HepG2 (cell line): ENCODE data around the gene P4HA3. TPM values are rescaled to one million over a fixed set of nuclear protein-coding genes. Genes with fewer than 3 reads are reported as not detected.

ENCODE experiments used
- ATAC-seq: fragments of 200-7000 bp; cut with Tn5 transposase; 3 replicates; pipeline ENCODE4 v1.9.1; 2020; ENCODE audit warnings: mild to moderate bottlenecking, moderate library complexity
- BruUV-seq: library from RNA; stranded (reverse); fragments of 400-500 nt; replicated peaks from 2 replicates; lab custom pipeline; 2021; lab: Mats Ljungman, UMichigan
- CTCF ChIA-PET: fragments of 300-600 bp; formaldehyde crosslinking; extraction: SDS; loops from one replicate; lab custom pipeline; 2021; ENCODE audit warnings: low total read pairs, inconsistent platforms, low intra/inter-chr PET ratio; lab: Yijun Ruan, JAX
- POLR2A ChIA-PET: fragments of 350-600 bp; sonication (Branson Sonifier 250); formaldehyde crosslinking; loops from one replicate; lab custom pipeline; 2020; ENCODE audit warnings: antibody characterized with exemption, inconsistent platforms; lab: Yijun Ruan, JAX
- DNase-seq: peaks from one replicate; pipeline ENCODE4 v3.0.0-alpha.2; 2015; ENCODE audit warnings: low spot score
- FAIRE-seq: peaks from 3 replicates; lab custom pipeline; 2011; peaks lifted over from hg19 to GRCh38; lab: Jason Lieb, UNC
- H2AFZ ChIP-seq: one replicate; pipeline ENCODE4 v1.6.1; 2011; ENCODE audit warnings: low read length, inconsistent platforms
- H3K27ac ChIP-seq: fragments of 300-600 bp; 3 replicates; pipeline ENCODE4 v1.8.0; 2011; ENCODE audit warnings: mixed run types, mild to moderate bottlenecking, mixed read lengths, low read length, inconsistent platforms; ENCODE audit not compliant: insufficient read depth; ENCODE audit errors: extremely low read length
- H3K27me3 ChIP-seq, 2 experiments: fragments of 200-600 bp in 1 of 2; 2 replicates in 1 of 2; 3 replicates in 1 of 2; pipeline versions ENCODE4 v1.6.0 to v1.8.0; 2011; ENCODE audit warnings: low read length in 2 of 2, mild to moderate bottlenecking in 2 of 2, moderate library complexity in 2 of 2, inconsistent platforms in 1 of 2; ENCODE audit not compliant: insufficient read depth in 2 of 2, control insufficient read depth in 1 of 2
- H3K36me3 ChIP-seq, 2 experiments: fragments of 200-600 bp in 1 of 2; replicated peaks in 1 of 2; 2 replicates in 1 of 2; 3 replicates in 1 of 2; pipeline versions ENCODE4 v1.5.1 to v1.8.0; 2011; ENCODE audit warnings: low read length in 2 of 2, inconsistent platforms in 1 of 2; ENCODE audit not compliant: insufficient read depth in 2 of 2, control insufficient read depth in 1 of 2
- H3K4me1 ChIP-seq: 2 replicates; pipeline ENCODE4 v1.5.1; 2012; ENCODE audit warnings: low read length, inconsistent platforms; ENCODE audit not compliant: insufficient read depth
- H3K4me2 ChIP-seq: 2 replicates; pipeline ENCODE4 v1.6.0; 2011; ENCODE audit warnings: low read depth, low read length, inconsistent platforms
- H3K4me3 ChIP-seq, 3 experiments: fragments of 200-600 bp in 1 of 3; sonication (generic), shearing (Covaris generic) in 1 of 3; replicated peaks in 1 of 3; 2 replicates each; pipeline ENCODE4 v1.5.1; 2011 to 2016; ENCODE audit warnings: low read length in 3 of 3, inconsistent platforms in 2 of 3, low read depth in 2 of 3, mild to moderate bottlenecking in 2 of 3, control low read depth in 1 of 3, mixed read lengths in 1 of 3; ENCODE audit not compliant: insufficient read depth in 1 of 3
- H3K79me2 ChIP-seq: one replicate; pipeline ENCODE4 v1.6.1; 2011; ENCODE audit warnings: low read length, inconsistent platforms; ENCODE audit not compliant: insufficient read depth
- H3K9ac ChIP-seq: 2 replicates; pipeline ENCODE4 v1.6.0; 2011; ENCODE audit warnings: mild to moderate bottlenecking, low read depth, low read length, inconsistent platforms; ENCODE audit not compliant: insufficient read depth
- H3K9me3 ChIP-seq: 2 replicates; pipeline ENCODE4 v1.5.1; 2012; ENCODE audit warnings: mild to moderate bottlenecking, low read length
- H4K20me1 ChIP-seq: 2 replicates; pipeline ENCODE4 v1.6.0; 2011; ENCODE audit warnings: inconsistent platforms, mild to moderate bottlenecking, low read length, moderate library complexity; ENCODE audit not compliant: insufficient read depth
- CAMTA2 ChIP-seq: sonication (generic); formaldehyde crosslinking; IDR thresholded peaks from 2 replicates; pipeline ENCODE4 v1.4.0; 2020; ENCODE audit warnings: mild to moderate bottlenecking, missing genetic modification reagents, borderline replicate concordance
- HDAC2 ChIP-seq: sonication (generic); formaldehyde crosslinking; IDR thresholded peaks from 2 replicates; pipeline ENCODE4 v1.4.0; 2020; ENCODE audit warnings: missing genetic modification reagents
- HIVEP1 ChIP-seq: sonication (generic); formaldehyde crosslinking; IDR thresholded peaks from 2 replicates; pipeline ENCODE4 v1.4.0; 2020; ENCODE audit warnings: mild to moderate bottlenecking, missing genetic modification reagents
- SETDB1 ChIP-seq: sonication (generic); formaldehyde crosslinking; IDR thresholded peaks from 2 replicates; pipeline ENCODE4 v1.5.1; 2020; ENCODE audit warnings: missing genetic modification reagents, mild to moderate bottlenecking, borderline replicate concordance
- SMAD3 ChIP-seq: sonication (generic); formaldehyde crosslinking; IDR thresholded peaks from 2 replicates; pipeline ENCODE4 v1.4.0; 2020; ENCODE audit warnings: missing genetic modification reagents
- TOE1 ChIP-seq: sonication (generic); formaldehyde crosslinking; IDR thresholded peaks from 2 replicates; pipeline ENCODE4 v1.4.0; 2020; ENCODE audit warnings: mild to moderate bottlenecking, missing genetic modification reagents
- ZNF431 ChIP-seq: sonication (generic); formaldehyde crosslinking; IDR thresholded peaks from 2 replicates; pipeline ENCODE4 v1.9.0; 2022; ENCODE audit warnings: missing genetic modification reagents, low read depth, mild to moderate bottlenecking, borderline replicate concordance
- ZNF563 ChIP-seq: sonication (generic); formaldehyde crosslinking; IDR thresholded peaks from 2 replicates; pipeline ENCODE4 v1.8.0; 2022; ENCODE audit warnings: mild to moderate bottlenecking, moderate library complexity, missing genetic modification reagents
- WGBS: methylation state at CpG from one replicate; pipeline ENCODE4 v1.1.6; 2017; ENCODE audit warnings: low lambda C conversion rate; 5-methylcytosine and 5-hydroxymethylcytosine counted together
- in situ Hi-C: cut with HindIII; loops from 2 replicates; pipeline ENCODE4 v1.10.0; 2017; ENCODE audit warnings: low pct_unique_long_range_greater_than_20kb; ENCODE audit not compliant: extremely low pct_ligation_motif_present
- intact Hi-C: fragments of 100-400 bp; cut with micrococcal nuclease; formaldehyde crosslinking; loops from one replicate; pipeline ENCODE4 v1.10.0; 2022; ENCODE audit not compliant: unreplicated experiment
- polyA plus RNA-seq, 8 experiments: library from polyadenylated mRNA; depleted of rRNA in 3 of 8; stranded (reverse) in 7 of 8; unstranded in 1 of 8; fragments of >200 nt; fragmentation: Illumina TruSeq in 4 of 8; extraction: Trizol in 4 of 8; gene quantifications; 2 replicates each; pipeline versions ENCODE4 v1.2.1 to v1.2.3, GENCODE V29; 2011 to 2016; ENCODE audit warnings: low read depth in 4 of 8, missing spikeins in 1 of 8, mixed read lengths in 1 of 8; ENCODE audit not compliant: insufficient read depth in 1 of 8
- total RNA-seq, 5 experiments: library from RNA; depleted of rRNA; stranded (reverse); fragments of >200 nt; fragmentation: Illumina TruSeq; extraction: Trizol; gene quantifications; 2 replicates each; pipeline ENCODE4 v1.2.3, GENCODE V29; 2016; ENCODE audit warnings: low read depth in 1 of 5
- TF ChIP-seq, protein P1 (sequence below): sonication (generic); formaldehyde crosslinking; IDR thresholded peaks from 2 replicates; pipeline ENCODE4 v1.8.0; 2022; ENCODE audit warnings: mild to moderate bottlenecking, missing genetic modification reagents

P4HA3 gene
- total and polyA plus RNA-seq, 2 of the 13 experiments (the other 11 are each of a cell fraction or from before 2014, with no cell fraction given), result not detected

GRCh38 chr11:74253361-74253760, 58.1 kb downstream of the P4HA3 start:
- H2AFZ ChIP-seq, result no peak overlapping the region
- no peak for DNase-seq
- H3K4me3 ChIP-seq, result no peak overlapping the region
- WGBS, result 86% methylated on average over 8 of the region's 8 CpGs
- no peak overlapping the region for H3K9ac ChIP-seq
- no peak overlapping the region for H3K27ac ChIP-seq
- no peak overlapping the region for H3K4me2 ChIP-seq
- ChIA-PET CTCF (no interaction called here), POLR2A (no interaction called here)
- no peaks in the 10 kb centered on the region for H3K9me3 ChIP-seq
- no peaks in the 10 kb centered on the region for H3K27me3 ChIP-seq
- no peak for TF ChIP-seq SMAD3 (CRISPR knock-in tag)
- TF ChIP-seq, protein P1, sequence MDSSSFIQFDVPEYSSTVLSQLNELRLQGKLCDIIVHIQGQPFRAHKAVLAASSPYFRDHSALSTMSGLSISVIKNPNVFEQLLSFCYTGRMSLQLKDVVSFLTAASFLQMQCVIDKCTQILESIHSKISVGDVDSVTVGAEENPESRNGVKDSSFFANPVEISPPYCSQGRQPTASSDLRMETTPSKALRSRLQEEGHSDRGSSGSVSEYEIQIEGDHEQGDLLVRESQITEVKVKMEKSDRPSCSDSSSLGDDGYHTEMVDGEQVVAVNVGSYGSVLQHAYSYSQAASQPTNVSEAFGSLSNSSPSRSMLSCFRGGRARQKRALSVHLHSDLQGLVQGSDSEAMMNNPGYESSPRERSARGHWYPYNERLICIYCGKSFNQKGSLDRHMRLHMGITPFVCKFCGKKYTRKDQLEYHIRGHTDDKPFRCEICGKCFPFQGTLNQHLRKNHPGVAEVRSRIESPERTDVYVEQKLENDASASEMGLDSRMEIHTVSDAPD (CRISPR knock-in tag), result no peak
- no peak for TF ChIP-seq HDAC2 (CRISPR knock-in tag)
- no peak for TF ChIP-seq HIVEP1 (CRISPR knock-in tag)
- no peak for TF ChIP-seq TOE1 (CRISPR knock-in tag)
- TF ChIP-seq SETDB1 (CRISPR knock-in tag), result no peak
- no peak for TF ChIP-seq ZNF431
- no peak for TF ChIP-seq ZNF563 (CRISPR knock-in tag)
- TF ChIP-seq CAMTA2 (CRISPR knock-in tag), result no peak
- H4K20me1 ChIP-seq, result no peaks in the 10 kb centered on the region
- H3K36me3 ChIP-seq, result peaks cover 15 to 57% of the 10 kb centered on the region in 2 experiments
- BruUV-seq, result no TSS peak
- in situ Hi-C loops, result loop anchor here (10.0 kb wide), 1 partner anchor 201 kb away; no protein-coding TSS in a partner anchor
- ATAC-seq, result no peak
- FAIRE-seq, result no peak
- no peaks in the 10 kb centered on the region for H3K79me2 ChIP-seq
- peaks cover 8% of the 10 kb centered on the region; the same call in 1 of the 2 replicates for H3K4me1 ChIP-seq
- intact Hi-C loops, result no loop called here
